H1 (cell line): Measurements from ENCODE around the gene SLC9A5. TPM values are rescaled to one million over a fixed set of nuclear protein-coding genes. Genes with fewer than 3 reads are reported as not detected.
A peak's percentile ranks its signal among the peaks of the same experiment; 100 is the strongest.

ENCODE experiments used
- CTCF ChIA-PET: fragments of 300-600 bp; sonication (Branson Sonifier 250); formaldehyde crosslinking; loops from one replicate; lab custom pipeline; 2021; ENCODE audit not compliant: partially characterized antibody; lab: Charles Lee
- POLR2A ChIA-PET: fragments of 300-600 bp; sonication (Branson Sonifier 250); formaldehyde crosslinking; loops from one replicate; lab custom pipeline; 2021; ENCODE audit warnings: inconsistent platforms; ENCODE audit not compliant: partially characterized antibody; lab: Charles Lee
- DNase-seq, 2 experiments: peaks; one replicate each; pipeline versions ENCODE4 v3.0.0 to v3.0.0-alpha.2; 2010 to 2022; ENCODE audit warnings: low spot score in 2 of 2, low read depth in 1 of 2, mixed read lengths in 1 of 2
- FAIRE-seq: peaks from 2 replicates; lab custom pipeline; 2011; peaks lifted over from hg19 to GRCh38; lab: Jason Lieb, UNC
- H2AFZ ChIP-seq: 2 replicates; pipeline ENCODE4 v1.8.1; 2012; ENCODE audit warnings: low read length, inconsistent platforms
- H2AK5ac ChIP-seq: 2 replicates; pipeline ENCODE4 v1.6.1; 2013; ENCODE audit warnings: low read depth, low read length
- H2BK120ac ChIP-seq: replicated peaks from 2 replicates; pipeline ENCODE3; 2013; ENCODE audit warnings: low read depth, low read length, inconsistent platforms
- H2BK12ac ChIP-seq: 2 replicates; pipeline ENCODE4 v1.6.1; 2013; ENCODE audit warnings: low read depth, low read length
- H2BK15ac ChIP-seq: 2 replicates; pipeline ENCODE4 v1.6.1; 2013; ENCODE audit warnings: low read length
- H2BK20ac ChIP-seq: 2 replicates; pipeline ENCODE4 v1.6.1; 2013; ENCODE audit warnings: low read length
- H2BK5ac ChIP-seq: 2 replicates; pipeline ENCODE4 v1.6.1; 2013; ENCODE audit warnings: low read depth, low read length
- H3K14ac ChIP-seq: 2 replicates; pipeline ENCODE4 v1.6.1; 2013; ENCODE audit warnings: inconsistent platforms; ENCODE audit not compliant: insufficient read length
- H3K18ac ChIP-seq: 2 replicates; pipeline ENCODE4 v1.6.1; 2013; ENCODE audit warnings: low read length; ENCODE audit errors: extremely low read depth
- H3K23ac ChIP-seq: 2 replicates; pipeline ENCODE4 v1.6.1; 2013; ENCODE audit warnings: inconsistent platforms; ENCODE audit not compliant: insufficient read length
- H3K23me2 ChIP-seq: 2 replicates; pipeline ENCODE4 v1.6.1; 2013; ENCODE audit warnings: low read depth, low read length
- H3K27ac ChIP-seq: 2 replicates; pipeline ENCODE4 v1.6.1; 2011; ENCODE audit warnings: low read depth, low read length, inconsistent platforms
- H3K27me3 ChIP-seq, 4 experiments: replicated peaks in 1 of 4; 1 replicate in 1 of 4; 2 replicates in 3 of 4; pipeline versions ENCODE4 v1.6.1 to v1.8.1; 2011 to 2013; ENCODE audit warnings: low read length in 3 of 4, mild to moderate bottlenecking in 3 of 4, inconsistent platforms in 2 of 4, mixed read lengths in 2 of 4, moderate library complexity in 1 of 4; ENCODE audit not compliant: control insufficient read depth in 3 of 4, insufficient read depth in 3 of 4; ENCODE audit errors: extremely low read depth in 1 of 4
- H3K36me3 ChIP-seq, 4 experiments: 2 replicates each; pipeline versions ENCODE4 v1.6.1 to v1.8.1; 2011 to 2013; ENCODE audit warnings: mild to moderate bottlenecking in 4 of 4, low read length in 3 of 4, moderate library complexity in 2 of 4, control low read depth in 1 of 4, inconsistent platforms in 1 of 4; ENCODE audit not compliant: insufficient read depth in 4 of 4, control insufficient read depth in 2 of 4
- H3K4ac ChIP-seq: replicated peaks from 2 replicates; pipeline ENCODE3; 2013; ENCODE audit warnings: low read length, low read depth, mixed read lengths, inconsistent platforms; ENCODE audit not compliant: insufficient read length
- H3K4me1 ChIP-seq, 4 experiments: replicated peaks in 1 of 4; 1 replicate in 1 of 4; 2 replicates in 3 of 4; pipeline versions ENCODE4 v1.6.1 to v1.8.1; 2011 to 2013; ENCODE audit warnings: low read length in 3 of 4, inconsistent platforms in 2 of 4, mixed read lengths in 1 of 4; ENCODE audit not compliant: insufficient read depth in 4 of 4, control insufficient read depth in 3 of 4
- H3K4me2 ChIP-seq, 2 experiments: 2 replicates each; pipeline versions ENCODE4 v1.6.1 to v1.8.1; 2011 to 2013; ENCODE audit warnings: low read depth in 2 of 2, low read length in 2 of 2, control low read depth in 1 of 2, inconsistent platforms in 1 of 2, mild to moderate bottlenecking in 1 of 2; ENCODE audit not compliant: insufficient read depth in 1 of 2
- H3K4me3 ChIP-seq, 4 experiments: fragments of 200-600, 300-600 bp in 1 of 4; sonication (generic), shearing (Covaris generic), sonication (Bioruptor Twin) in 1 of 4; 2 replicates each; pipeline versions ENCODE4 v1.5.1 to v1.8.1; 2011 to 2016; ENCODE audit warnings: low read length in 4 of 4, low read depth in 3 of 4, control low read depth in 2 of 4, inconsistent platforms in 2 of 4, mild to moderate bottlenecking in 2 of 4, mixed read lengths in 1 of 4, moderate library complexity in 1 of 4; ENCODE audit not compliant: insufficient read depth in 2 of 4; ENCODE audit errors: extremely low read depth in 1 of 4
- H3K56ac ChIP-seq: replicated peaks from 2 replicates; pipeline ENCODE3; 2013; ENCODE audit warnings: low read depth, mild to moderate bottlenecking, mixed read lengths, low read length, inconsistent platforms; ENCODE audit not compliant: insufficient read length
- H3K79me1 ChIP-seq: 2 replicates; pipeline ENCODE4 v1.6.1; 2013; ENCODE audit warnings: low read depth, low read length, control low read depth
- H3K79me2 ChIP-seq, 2 experiments: 2 replicates each; pipeline versions ENCODE4 v1.6.1 to v1.8.1; 2012 to 2013; ENCODE audit warnings: low read length in 2 of 2, mild to moderate bottlenecking in 2 of 2, inconsistent platforms in 1 of 2; ENCODE audit not compliant: insufficient read depth in 2 of 2, control insufficient read depth in 1 of 2
- H3K9ac ChIP-seq, 4 experiments: replicated peaks in 1 of 4; 1 replicate in 1 of 4; 2 replicates in 3 of 4; pipeline versions ENCODE4 v1.6.1 to v1.8.1; 2011 to 2013; ENCODE audit warnings: low read depth in 3 of 4, low read length in 3 of 4, control low read depth in 2 of 4, mild to moderate bottlenecking in 2 of 4, moderate library complexity in 2 of 4, inconsistent platforms in 1 of 4; ENCODE audit errors: extremely low read depth in 1 of 4
- H3K9me3 ChIP-seq, 2 experiments: 2 replicates each; pipeline versions ENCODE4 v1.6.1 to v1.8.1; 2012 to 2013; ENCODE audit warnings: mild to moderate bottlenecking in 2 of 2, moderate library complexity in 2 of 2, control low read depth in 1 of 2, inconsistent platforms in 1 of 2, low read depth in 1 of 2, low read length in 1 of 2, mixed read lengths in 1 of 2; ENCODE audit not compliant: insufficient read depth in 2 of 2
- H4K20me1 ChIP-seq, 2 experiments: replicated peaks in 1 of 2; 2 replicates each; pipeline versions ENCODE3 to v1.8.1; 2011 to 2013; ENCODE audit warnings: inconsistent platforms in 2 of 2, low read length in 2 of 2, mild to moderate bottlenecking in 1 of 2; ENCODE audit not compliant: insufficient read depth in 2 of 2, control insufficient read depth in 1 of 2
- H4K5ac ChIP-seq: 2 replicates; pipeline ENCODE4 v1.6.1; 2013; ENCODE audit warnings: low read length, low read depth, mixed read lengths, inconsistent platforms; ENCODE audit not compliant: insufficient read length
- H4K8ac ChIP-seq: 2 replicates; pipeline ENCODE4 v1.8.0; 2013; ENCODE audit warnings: mild to moderate bottlenecking, moderate library complexity, low read length, inconsistent platforms; ENCODE audit not compliant: insufficient read depth; ENCODE audit errors: extremely low read depth
- H4K91ac ChIP-seq: replicated peaks from 2 replicates; pipeline ENCODE3; 2013; ENCODE audit warnings: low read length, mixed read lengths, inconsistent platforms; ENCODE audit not compliant: insufficient read length
- BRCA1 ChIP-seq: IDR thresholded peaks from 2 replicates; pipeline ENCODE4 v1.6.1; 2012; ENCODE audit warnings: low read depth, low read length, improper control_type of control experiment
- KDM4A ChIP-seq: IDR thresholded peaks from one replicate; pipeline ENCODE4 v1.7.1; 2012; ENCODE audit warnings: low read depth, mild to moderate bottlenecking, moderate library complexity, low read length, inconsistent platforms; ENCODE audit not compliant: severe bottlenecking
- PHF8 ChIP-seq: fragments of 200-600 bp; sonication (generic); conservative IDR thresholded peaks from 2 replicates; pipeline ENCODE4 v1.7.1; 2012; ENCODE audit warnings: low read depth, mild to moderate bottlenecking, inconsistent platforms, low read length, moderate library complexity
- POLR2A ChIP-seq, 2 experiments: IDR thresholded peaks; 1 replicate in 1 of 2; 2 replicates in 1 of 2; pipeline ENCODE4 v1.6.1; 2011; ENCODE audit warnings: low read depth in 2 of 2, low read length in 2 of 2, mild to moderate bottlenecking in 2 of 2; ENCODE audit errors: control extremely low read depth in 1 of 2
- POU5F1 ChIP-seq: IDR thresholded peaks from 2 replicates; pipeline ENCODE4 v1.6.1; 2011; ENCODE audit warnings: low read depth, mild to moderate bottlenecking, low read length, moderate library complexity
- RNF2 ChIP-seq: fragments of 200-900, 300-1000 bp; sonication (generic); IDR thresholded peaks from 2 replicates; pipeline ENCODE4 v1.7.1; 2016; ENCODE audit warnings: borderline replicate concordance, low read depth, mild to moderate bottlenecking, antibody characterized with exemption, low read length; ENCODE audit not compliant: poor library complexity, severe bottlenecking; ENCODE audit errors: missing control alignments
- RXRA ChIP-seq: IDR thresholded peaks from 2 replicates; pipeline ENCODE4 v1.6.1; 2011; ENCODE audit warnings: low read depth, mild to moderate bottlenecking, low read length, moderate library complexity; ENCODE audit not compliant: insufficient read depth
- SUZ12 ChIP-seq: fragments of 200-600 bp; sonication (generic); IDR thresholded peaks from 2 replicates; pipeline ENCODE4 v1.6.1; 2012; ENCODE audit warnings: mild to moderate bottlenecking, inconsistent platforms, low read length, moderate library complexity, mixed read lengths
- TAF1 ChIP-seq: IDR thresholded peaks from 2 replicates; pipeline ENCODE4 v1.6.1; 2011; ENCODE audit warnings: mild to moderate bottlenecking, low read depth, low read length
- TEAD4 ChIP-seq: IDR thresholded peaks from 2 replicates; pipeline ENCODE4 v1.6.1; 2012; ENCODE audit warnings: low read depth, low read length, inconsistent platforms, mixed read lengths
- USF2 ChIP-seq: IDR thresholded peaks from 2 replicates; pipeline ENCODE4 v1.6.1; 2011; ENCODE audit warnings: low read length, improper control_type of control experiment
- ZNF274 ChIP-seq: IDR thresholded peaks from 2 replicates; pipeline ENCODE4 v1.7.0; 2012; ENCODE audit warnings: low read length, borderline replicate concordance; ENCODE audit errors: extremely low read depth
- WGBS, 2 experiments: shearing (Covaris generic) in 1 of 2; methylation state at CpG; one replicate each; pipeline versions ENCODE4 v1.1.6 to v1.1.7; 2013 to 2015; ENCODE audit warnings: low lambda C conversion rate in 2 of 2, mixed read lengths in 2 of 2, inconsistent platforms in 1 of 2, low coverage in 1 of 2, missing lambda C conversion rate in 1 of 2; ENCODE audit not compliant: insufficient replicate concordance in 2 of 2, insufficient coverage in 1 of 2, insufficient read length in 1 of 2; ENCODE audit errors: extremely low coverage in 1 of 2, missing lambda C conversion rate in 1 of 2; 5-methylcytosine and 5-hydroxymethylcytosine counted together
- polyA plus RNA-seq, 7 experiments: library from polyadenylated mRNA; depleted of rRNA in 3 of 7; stranded (reverse) in 5 of 7; unstranded in 2 of 7; fragments of >200 nt in 5 of 7; fragments of 200-250 nt in 2 of 7; gene quantifications; 1 replicate in 5 of 7; 2 replicates in 1 of 7; 4 replicates in 1 of 7; pipeline versions ENCODE4 v1.2.1 to v1.2.3, GENCODE V29; 2011 to 2013; ENCODE audit warnings: missing spikeins in 2 of 7, mixed read lengths in 2 of 7
- total RNA-seq: library from RNA; stranded (reverse); fragmentation: NEBNext Ultra II Directional; extraction: Animal tissue kit (Norgen Biotek cat#: 25700); gene quantifications from 2 replicates; pipeline ENCODE4 v1.2.1, GENCODE V29; 2021

The SLC9A5 gene
- total and polyA plus RNA-seq, 2 of the 8 experiments (the other 6 are each of a cell fraction or from before 2014, with no cell fraction given): 7.9 to 8.6 TPM

- FAIRE-seq: no peak
- Histone ChIP-seq H3K4me1 (peaks cover 9 to 30% (median 13%) of the 10 kb centered on the region in 4 experiments), H3K27ac (peak overlapping the region; percentile 85), H4K20me1 (no peaks in the 10 kb centered on the region), H3K9me3 (no peaks in the 10 kb centered on the region), H3K27me3 (peaks cover 0 to 21% (median 13%) of the 10 kb centered on the region in 4 experiments; a peak in 5 of 7 replicates), H2BK20ac (no peak overlapping the region), H4K5ac (no peak overlapping the region), H3K36me3 (no peaks in the 10 kb centered on the region), H2BK120ac (no peak overlapping the region), H3K9ac (peak overlapping the region in 3 of 4 experiments; percentile 35 to 66 (median 65); a peak in 5 of 7 replicates), H3K18ac (peak overlapping the region; percentile 83), H4K8ac (peak overlapping the region; percentile 87), H3K14ac (no peak overlapping the region), H2BK12ac (no peak overlapping the region), H2BK5ac (peak overlapping the region; percentile 83; the same call in 1 of the 2 replicates), H3K23me2 (peaks cover 12% of the 10 kb centered on the region; the same call in 1 of the 2 replicates), H3K4me2 (peak overlapping the region; percentile 92 to 95), H2AFZ (no peak overlapping the region), H3K56ac (peak overlapping the region; percentile 64), H4K91ac (peak overlapping the region; percentile 57), H3K79me2 (peaks cover 0 to 21% of the 10 kb centered on the region in 2 experiments; a peak in 2 of 4 replicates), H3K79me1 (peaks cover 11% of the 10 kb centered on the region), H2AK5ac (no peak overlapping the region), H3K4ac (no peak overlapping the region), H2BK15ac (no peak overlapping the region), H3K23ac (no peak overlapping the region), H3K4me3 (peak overlapping the region; percentile 67 to 87 (median 70))
- CTCF ChIA-PET: interaction anchor here (0.9 to 2.1 kb wide), 24 partner anchors 8 to 180 kb away, joined by 3 to 12 read pairs (median 5); partner anchors contain the start of genes B3GNT9, ELMO3, KCTD19 and LRRC36
- POLR2A ChIA-PET: interaction anchor here (1.0 to 6.8 kb wide), 16 partner anchors 12 to 179 kb away, joined by 3 to 111 read pairs (median 4); partner anchors contain the start of genes ELMO3 and TMEM208
- DNase-seq: peak; percentile 88 to 92
- 0% methylated on average over 9 of the region's 26 CpGs; no CpG with 5 or more reads in 1 of the 2 experiments for WGBS, 2 experiments
- no peak for TF ChIP-seq TEAD4
- 0 out of 2 replicates have a peak, but pooled peaks have one; percentile 31 for TF ChIP-seq PHF8
- TF ChIP-seq POU5F1: no peak
- TF ChIP-seq TAF1: no peak; the same call in none of the 2 replicates
- no peak for TF ChIP-seq SUZ12
- no peak for TF ChIP-seq BRCA1
- no peak for TF ChIP-seq KDM4A
- no peak for TF ChIP-seq USF2
- peak; percentile 57 to 90 for TF ChIP-seq POLR2A (IDR thresholded peaks at IDR 0.05; ENCODE audit: control extremely low read depth in 1 of 2, low read depth in 2 of 2, low read length in 2 of 2)
- TF ChIP-seq ZNF274: no peak
- no peak for TF ChIP-seq RNF2
- TF ChIP-seq RXRA: no peak
These were observed 2.0 kb upstream of the SLC9A5 start for GRCh38 chr16:67246756-67247191.
